Endothelial cell of umbilical vein (primary cell): ENCODE results near the gene MED8. TPM values are rescaled to one million over a fixed set of nuclear protein-coding genes. Genes with fewer than 3 reads are reported as not detected.

Experiments used
- BruUV-seq: library from RNA; stranded (reverse); fragments of 400-500 nt; replicated peaks from 2 replicates; lab custom pipeline; 2021; lab: Mats Ljungman, UMichigan
- CTCF ChIA-PET: fragments of 300-600, 350-600 bp; sonication (Branson Sonifier 250); formaldehyde crosslinking; loops from one replicate; lab custom pipeline; 2021; ENCODE audit warnings: antibody characterized with exemption, inconsistent platforms; lab: Charles Lee
- POLR2A ChIA-PET: fragments of 300-600, 350-600 bp; sonication (Branson Sonifier 250); formaldehyde crosslinking; loops from one replicate; lab custom pipeline; 2021; ENCODE audit warnings: antibody characterized with exemption, inconsistent platforms; lab: Charles Lee
- DNase-seq: peaks from one replicate; pipeline ENCODE4 v3.0.0-alpha.2; 2011; ENCODE audit warnings: low read depth, low spot score
- FAIRE-seq: peaks from 2 replicates; lab custom pipeline; 2011; peaks lifted over from hg19 to GRCh38; lab: Jason Lieb, UNC
- H2AFZ ChIP-seq: 2 replicates; pipeline ENCODE4 v1.6.0; 2012; ENCODE audit warnings: low read depth, low read length, control low read depth, inconsistent platforms
- H3K27ac ChIP-seq: 2 replicates; pipeline ENCODE4 v1.5.1; 2011; ENCODE audit warnings: low read depth, mild to moderate bottlenecking, control low read depth, low read length, moderate library complexity; ENCODE audit not compliant: insufficient read depth
- H3K27me3 ChIP-seq, 2 experiments: 2 replicates each; pipeline versions ENCODE4 v1.6.0 to v1.6.1; 2011; ENCODE audit warnings: low read length in 2 of 2, mixed read lengths in 1 of 2; ENCODE audit not compliant: control insufficient read depth in 2 of 2, insufficient read depth in 2 of 2
- H3K36me3 ChIP-seq, 2 experiments: 2 replicates in 1 of 2; 3 replicates in 1 of 2; pipeline ENCODE4 v1.5.1; 2011; ENCODE audit warnings: low read length in 2 of 2, mild to moderate bottlenecking in 1 of 2, moderate library complexity in 1 of 2; ENCODE audit not compliant: control insufficient read depth in 2 of 2, insufficient read depth in 2 of 2; ENCODE audit errors: extremely low read depth in 1 of 2
- H3K4me1 ChIP-seq: 3 replicates; pipeline ENCODE4 v1.5.1; 2011; ENCODE audit warnings: mild to moderate bottlenecking, low read length; ENCODE audit not compliant: control insufficient read depth, insufficient read depth; ENCODE audit errors: extremely low read depth
- H3K4me2 ChIP-seq: 2 replicates; pipeline ENCODE4 v1.6.1; 2011; ENCODE audit warnings: low read length, control low read depth, mixed read lengths; ENCODE audit not compliant: insufficient read depth
- H3K4me3 ChIP-seq, 3 experiments: fragments of 200-600 bp in 1 of 3; sonication (generic), shearing (Covaris generic) in 1 of 3; replicated peaks in 1 of 3; 2 replicates each; pipeline ENCODE4 v1.5.1; 2011 to 2016; ENCODE audit warnings: control low read depth in 3 of 3, low read length in 3 of 3, mild to moderate bottlenecking in 2 of 3, inconsistent platforms in 1 of 3, low read depth in 1 of 3, moderate library complexity in 1 of 3; ENCODE audit not compliant: insufficient read depth in 1 of 3
- H3K79me2 ChIP-seq: 2 replicates; pipeline ENCODE4 v1.6.0; 2012; ENCODE audit warnings: low read length, inconsistent platforms; ENCODE audit not compliant: control insufficient read depth, insufficient read depth
- H3K9ac ChIP-seq: replicated peaks from 2 replicates; pipeline ENCODE3; 2011; ENCODE audit warnings: low read length, control low read depth; ENCODE audit not compliant: insufficient read depth; ENCODE audit errors: extremely low read depth
- H3K9me1 ChIP-seq: replicated peaks from 3 replicates; pipeline ENCODE4 v1.6.0; 2011; ENCODE audit warnings: mild to moderate bottlenecking, low read length; ENCODE audit not compliant: control insufficient read depth, insufficient read depth; ENCODE audit errors: extremely low read depth
- H3K9me3 ChIP-seq: replicated peaks from 2 replicates; pipeline ENCODE4 v1.5.1; 2012; ENCODE audit warnings: low read length, inconsistent platforms; ENCODE audit not compliant: control insufficient read depth, insufficient read depth
- H4K20me1 ChIP-seq: replicated peaks from 2 replicates; pipeline ENCODE3; 2011; ENCODE audit warnings: mild to moderate bottlenecking, low read length; ENCODE audit not compliant: control insufficient read depth, insufficient read depth; ENCODE audit errors: extremely low read depth
- EZH2 ChIP-seq: IDR thresholded peaks from 2 replicates; pipeline ENCODE4 v1.6.1; 2012; ENCODE audit warnings: borderline replicate concordance, low read depth, mild to moderate bottlenecking, moderate library complexity, low read length, inconsistent platforms; ENCODE audit not compliant: severe bottlenecking
- FOS ChIP-seq: IDR thresholded peaks from 2 replicates; pipeline ENCODE4 v1.6.1; 2011; ENCODE audit warnings: mild to moderate bottlenecking, low read length, moderate library complexity, borderline replicate concordance; ENCODE audit not compliant: insufficient read depth
- GATA2 ChIP-seq: IDR thresholded peaks from 2 replicates; pipeline ENCODE4 v1.7.0; 2011; ENCODE audit warnings: low read depth, mild to moderate bottlenecking, moderate library complexity, mixed read lengths, low read length; ENCODE audit not compliant: insufficient read length, insufficient read depth
- JUN ChIP-seq: IDR thresholded peaks from 2 replicates; pipeline ENCODE4 v1.6.1; 2011; ENCODE audit warnings: borderline replicate concordance, low read depth; ENCODE audit not compliant: insufficient read length, insufficient read depth
- MYC ChIP-seq: IDR thresholded peaks from one replicate; pipeline ENCODE4 v1.6.1; 2011; ENCODE audit warnings: mild to moderate bottlenecking, low read depth, low read length
- POLR2A ChIP-seq: IDR thresholded peaks from 2 replicates; pipeline ENCODE4 v1.6.1; 2012; ENCODE audit warnings: low read depth, mild to moderate bottlenecking, control low read depth, low read length
- POLR2AphosphoS5 ChIP-seq: IDR thresholded peaks from 2 replicates; pipeline ENCODE4 v1.6.1; 2012; ENCODE audit warnings: low read depth, mild to moderate bottlenecking, control low read depth, low read length, moderate library complexity; ENCODE audit not compliant: insufficient read depth
- dilution Hi-C: fragments of 300-500 bp; cut with MboI; formaldehyde crosslinking; loops from one replicate; pipeline ENCODE4 v1.15.0; 2019; ENCODE audit warnings: low sequenced_read_pairs; ENCODE audit not compliant: extremely low pct_ligation_motif_present
- intact Hi-C: fragments of 100-400 bp; cut with micrococcal nuclease; formaldehyde crosslinking; loops from one replicate; pipeline ENCODE4 v1.10.0; 2022
- microRNA-seq: library from miRNA; unstranded; fragments of <30 nt; microRNA quantifications from one replicate; pipeline ENCODE4 v1.2.0, GENCODE V29; 2021; ENCODE audit warnings: borderline number of aligned reads, borderline replicate concordance
- polyA plus RNA-seq, 4 experiments: library from polyadenylated mRNA; depleted of rRNA in 3 of 4; stranded (reverse) in 3 of 4; unstranded in 1 of 4; fragments of >200 nt; gene quantifications; 2 replicates each; pipeline versions ENCODE4 v1.2.1 to v1.2.3, GENCODE V29; 2011 to 2012; ENCODE audit warnings: missing spikeins in 1 of 4
- total RNA-seq: library from RNA; stranded (reverse); gene quantifications from 2 replicates; pipeline ENCODE4 v1.2.3, GENCODE V29; 2021
- TF ChIP-seq, protein P1 (sequence below), 2 donors: IDR thresholded peaks; 1 replicate in 1 of 2; 2 replicates in 1 of 2; pipeline ENCODE4 v1.5.1; 2011; ENCODE audit warnings: low read length in 2 of 2, mild to moderate bottlenecking in 2 of 2, moderate library complexity in 2 of 2, control low read depth in 1 of 2, inconsistent platforms in 1 of 2, low read depth in 1 of 2; ENCODE audit not compliant: insufficient read depth in 1 of 2; ENCODE audit errors: extremely low read depth in 1 of 2
- TF ChIP-seq, protein P2 (sequence below): IDR thresholded peaks from 2 replicates; pipeline ENCODE4 v1.6.1; 2011; ENCODE audit not compliant: insufficient read depth, insufficient read length

The MED8 gene
- total and polyA plus RNA-seq, 2 donors (not counting 3 experiments of a cell fraction or from before 2014, with no cell fraction given), result 19.6 to 45.6 TPM

GRCh38 chr1:43334453-43335205, 55.0 kb downstream of the MED8 start:
- ChIA-PET CTCF (no interaction called here), POLR2A (no interaction called here)
- intact Hi-C loops, result no loop called here
- Histone ChIP-seq H3K27me3 (no peaks in the 10 kb centered on the region), H3K36me3 (no peaks in the 10 kb centered on the region), H3K79me2 (no peaks in the 10 kb centered on the region), H3K9ac (no peak overlapping the region), H3K4me3 (no peak overlapping the region), H3K4me2 (no peak overlapping the region), H3K9me1 (no peaks in the 10 kb centered on the region), H4K20me1 (no peaks in the 10 kb centered on the region), H3K9me3 (no peaks in the 10 kb centered on the region), H3K4me1 (peaks cover 8% of the 10 kb centered on the region), H3K27ac (no peak overlapping the region), H2AFZ (no peak overlapping the region)
- no peak for TF ChIP-seq FOS
- TF ChIP-seq EZH2, result no peak
- TF ChIP-seq, protein P1, sequence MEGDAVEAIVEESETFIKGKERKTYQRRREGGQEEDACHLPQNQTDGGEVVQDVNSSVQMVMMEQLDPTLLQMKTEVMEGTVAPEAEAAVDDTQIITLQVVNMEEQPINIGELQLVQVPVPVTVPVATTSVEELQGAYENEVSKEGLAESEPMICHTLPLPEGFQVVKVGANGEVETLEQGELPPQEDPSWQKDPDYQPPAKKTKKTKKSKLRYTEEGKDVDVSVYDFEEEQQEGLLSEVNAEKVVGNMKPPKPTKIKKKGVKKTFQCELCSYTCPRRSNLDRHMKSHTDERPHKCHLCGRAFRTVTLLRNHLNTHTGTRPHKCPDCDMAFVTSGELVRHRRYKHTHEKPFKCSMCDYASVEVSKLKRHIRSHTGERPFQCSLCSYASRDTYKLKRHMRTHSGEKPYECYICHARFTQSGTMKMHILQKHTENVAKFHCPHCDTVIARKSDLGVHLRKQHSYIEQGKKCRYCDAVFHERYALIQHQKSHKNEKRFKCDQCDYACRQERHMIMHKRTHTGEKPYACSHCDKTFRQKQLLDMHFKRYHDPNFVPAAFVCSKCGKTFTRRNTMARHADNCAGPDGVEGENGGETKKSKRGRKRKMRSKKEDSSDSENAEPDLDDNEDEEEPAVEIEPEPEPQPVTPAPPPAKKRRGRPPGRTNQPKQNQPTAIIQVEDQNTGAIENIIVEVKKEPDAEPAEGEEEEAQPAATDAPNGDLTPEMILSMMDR (IDR thresholded peaks at IDR 0.05; ENCODE audit: extremely low read depth in 1 of 2, insufficient read depth in 1 of 2, low read depth in 1 of 2, low read length in 2 of 2), result no peak
- TF ChIP-seq GATA2, result no peak
- no peak for TF ChIP-seq JUN
- TF ChIP-seq POLR2AphosphoS5, result no peak
- TF ChIP-seq POLR2A, result no peak
- TF ChIP-seq, protein P2, sequence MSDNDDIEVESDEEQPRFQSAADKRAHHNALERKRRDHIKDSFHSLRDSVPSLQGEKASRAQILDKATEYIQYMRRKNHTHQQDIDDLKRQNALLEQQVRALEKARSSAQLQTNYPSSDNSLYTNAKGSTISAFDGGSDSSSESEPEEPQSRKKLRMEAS, result no peak
- TF ChIP-seq MYC, result no peak
- FAIRE-seq, result no peak
- dilution Hi-C loops, result no loop called here
- no peak for DNase-seq
- BruUV-seq, result no TSS peak

Small RNAs within 50 kb of the gene (microRNA-seq; reads per million reads assigned to microRNA genes)
- gene MIR6734, result 1.9 reads per million

Other genes with a start within 250 kb of the MED8 start
- gene EBNA1BP2, start 217.5 kb downstream of the MED8 start, total RNA-seq, result 104 and 105 TPM in 2 replicates
- 32.1 and 47.8 TPM in 2 replicates for gene EBNA1BP2, start 217.5 kb downstream of the MED8 start, polyA plus RNA-seq
- gene CFAP57, start 217.5 kb downstream of the MED8 start, total RNA-seq, result 0.28 and 0.88 TPM in 2 replicates
- 0.83 and 0.91 TPM in 2 replicates for gene CFAP57, start 217.5 kb downstream of the MED8 start, polyA plus RNA-seq
- not detected in 2 replicates for gene TMEM125, start 119.8 kb downstream of the MED8 start, total RNA-seq
- gene TMEM125, start 119.8 kb downstream of the MED8 start, polyA plus RNA-seq, result 0.06 and 0.17 TPM in 2 replicates
- not detected in 2 replicates for gene C1orf210, start 104.2 kb downstream of the MED8 start, total RNA-seq
- not detected in 2 replicates for gene C1orf210, start 104.2 kb downstream of the MED8 start, polyA plus RNA-seq
- 562 and 620 TPM in 2 replicates for gene TIE1, start 88.8 kb downstream of the MED8 start, total RNA-seq
- gene TIE1, start 88.8 kb downstream of the MED8 start, polyA plus RNA-seq, result 531 and 629 TPM in 2 replicates
- gene MPL, start 52.0 kb downstream of the MED8 start, total RNA-seq, result 0.18 and 0.24 TPM in 2 replicates
- 0.13 and 0.14 TPM in 2 replicates for gene MPL, start 52.0 kb downstream of the MED8 start, polyA plus RNA-seq
- gene CDC20, start 30.8 kb downstream of the MED8 start, total RNA-seq, result 156 and 170 TPM in 2 replicates
- 129 and 130 TPM in 2 replicates for gene CDC20, start 30.8 kb downstream of the MED8 start, polyA plus RNA-seq
- 126 and 134 TPM in 2 replicates for gene ELOVL1, start 21.8 kb downstream of the MED8 start, total RNA-seq
- gene ELOVL1, start 21.8 kb downstream of the MED8 start, polyA plus RNA-seq, result 303 and 353 TPM in 2 replicates
- 49.9 and 50.3 TPM in 2 replicates for gene SZT2, start 99 bp upstream of the MED8 start, total RNA-seq
- gene SZT2, start 99 bp upstream of the MED8 start, polyA plus RNA-seq, result 11.4 TPM in 2 replicates
- gene HYI, start 64.1 kb upstream of the MED8 start, total RNA-seq, result 266 and 342 TPM in 2 replicates
- 324 and 351 TPM in 2 replicates for gene HYI, start 64.1 kb upstream of the MED8 start, polyA plus RNA-seq
- 271 and 338 TPM in 2 replicates for gene PTPRF, start 141.1 kb upstream of the MED8 start, total RNA-seq
- 217 and 267 TPM in 2 replicates for gene PTPRF, start 141.1 kb upstream of the MED8 start, polyA plus RNA-seq